ENCODE measurements around the gene CNEP1R1.

- TF ChIP-seq CTCF (IDR thresholded peaks at IDR 0.05) (no peak), POLR2A (IDR thresholded peaks at IDR 0.05) (no peak)
Measured at GRCh38 chr16:50038756-50039529, 13.9 kb downstream of the CNEP1R1 start.
